Endothelial cell of umbilical vein (primary cell): ENCODE measurements around the gene HAUS5. TPM values are rescaled to one million over a fixed set of nuclear protein-coding genes. Genes with fewer than 3 reads are reported as not detected.

Experiments used
- BruUV-seq: library from RNA; stranded (reverse); fragments of 400-500 nt; replicated peaks from 2 replicates; lab custom pipeline; 2021; lab: Mats Ljungman, UMichigan
- CTCF ChIA-PET: fragments of 300-600, 350-600 bp; sonication (Branson Sonifier 250); formaldehyde crosslinking; loops from one replicate; lab custom pipeline; 2021; ENCODE audit warnings: antibody characterized with exemption, inconsistent platforms; lab: Charles Lee
- POLR2A ChIA-PET: fragments of 300-600, 350-600 bp; sonication (Branson Sonifier 250); formaldehyde crosslinking; loops from one replicate; lab custom pipeline; 2021; ENCODE audit warnings: antibody characterized with exemption, inconsistent platforms; lab: Charles Lee
- DNase-seq: peaks from one replicate; pipeline ENCODE4 v3.0.0-alpha.2; 2011; ENCODE audit warnings: low read depth, low spot score
- FAIRE-seq: peaks from 2 replicates; lab custom pipeline; 2011; peaks lifted over from hg19 to GRCh38; lab: Jason Lieb, UNC
- H2AFZ ChIP-seq: 2 replicates; pipeline ENCODE4 v1.6.0; 2012; ENCODE audit warnings: low read depth, low read length, control low read depth, inconsistent platforms
- H3K27ac ChIP-seq: 2 replicates; pipeline ENCODE4 v1.5.1; 2011; ENCODE audit warnings: low read depth, mild to moderate bottlenecking, control low read depth, low read length, moderate library complexity; ENCODE audit not compliant: insufficient read depth
- H3K27me3 ChIP-seq, 2 experiments: 2 replicates each; pipeline versions ENCODE4 v1.6.0 to v1.6.1; 2011; ENCODE audit warnings: low read length in 2 of 2, mixed read lengths in 1 of 2; ENCODE audit not compliant: control insufficient read depth in 2 of 2, insufficient read depth in 2 of 2
- H3K36me3 ChIP-seq, 2 experiments: 2 replicates in 1 of 2; 3 replicates in 1 of 2; pipeline ENCODE4 v1.5.1; 2011; ENCODE audit warnings: low read length in 2 of 2, mild to moderate bottlenecking in 1 of 2, moderate library complexity in 1 of 2; ENCODE audit not compliant: control insufficient read depth in 2 of 2, insufficient read depth in 2 of 2; ENCODE audit errors: extremely low read depth in 1 of 2
- H3K4me1 ChIP-seq: 3 replicates; pipeline ENCODE4 v1.5.1; 2011; ENCODE audit warnings: mild to moderate bottlenecking, low read length; ENCODE audit not compliant: control insufficient read depth, insufficient read depth; ENCODE audit errors: extremely low read depth
- H3K4me2 ChIP-seq: 2 replicates; pipeline ENCODE4 v1.6.1; 2011; ENCODE audit warnings: low read length, control low read depth, mixed read lengths; ENCODE audit not compliant: insufficient read depth
- H3K4me3 ChIP-seq, 3 experiments: fragments of 200-600 bp in 1 of 3; sonication (generic), shearing (Covaris generic) in 1 of 3; replicated peaks in 1 of 3; 2 replicates each; pipeline ENCODE4 v1.5.1; 2011 to 2016; ENCODE audit warnings: control low read depth in 3 of 3, low read length in 3 of 3, mild to moderate bottlenecking in 2 of 3, inconsistent platforms in 1 of 3, low read depth in 1 of 3, moderate library complexity in 1 of 3; ENCODE audit not compliant: insufficient read depth in 1 of 3
- H3K79me2 ChIP-seq: 2 replicates; pipeline ENCODE4 v1.6.0; 2012; ENCODE audit warnings: low read length, inconsistent platforms; ENCODE audit not compliant: control insufficient read depth, insufficient read depth
- H3K9ac ChIP-seq: replicated peaks from 2 replicates; pipeline ENCODE3; 2011; ENCODE audit warnings: low read length, control low read depth; ENCODE audit not compliant: insufficient read depth; ENCODE audit errors: extremely low read depth
- H3K9me1 ChIP-seq: replicated peaks from 3 replicates; pipeline ENCODE4 v1.6.0; 2011; ENCODE audit warnings: mild to moderate bottlenecking, low read length; ENCODE audit not compliant: control insufficient read depth, insufficient read depth; ENCODE audit errors: extremely low read depth
- H3K9me3 ChIP-seq: replicated peaks from 2 replicates; pipeline ENCODE4 v1.5.1; 2012; ENCODE audit warnings: low read length, inconsistent platforms; ENCODE audit not compliant: control insufficient read depth, insufficient read depth
- H4K20me1 ChIP-seq: replicated peaks from 2 replicates; pipeline ENCODE3; 2011; ENCODE audit warnings: mild to moderate bottlenecking, low read length; ENCODE audit not compliant: control insufficient read depth, insufficient read depth; ENCODE audit errors: extremely low read depth
- CTCF ChIP-seq, 2 donors: IDR thresholded peaks; 1 replicate in 1 of 2; 2 replicates in 1 of 2; pipeline ENCODE4 v1.5.1; 2011; ENCODE audit warnings: low read length in 2 of 2, mild to moderate bottlenecking in 2 of 2, moderate library complexity in 2 of 2, control low read depth in 1 of 2, inconsistent platforms in 1 of 2, low read depth in 1 of 2; ENCODE audit not compliant: insufficient read depth in 1 of 2; ENCODE audit errors: extremely low read depth in 1 of 2
- EZH2 ChIP-seq: IDR thresholded peaks from 2 replicates; pipeline ENCODE4 v1.6.1; 2012; ENCODE audit warnings: borderline replicate concordance, low read depth, mild to moderate bottlenecking, moderate library complexity, low read length, inconsistent platforms; ENCODE audit not compliant: severe bottlenecking
- FOS ChIP-seq: IDR thresholded peaks from 2 replicates; pipeline ENCODE4 v1.6.1; 2011; ENCODE audit warnings: mild to moderate bottlenecking, low read length, moderate library complexity, borderline replicate concordance; ENCODE audit not compliant: insufficient read depth
- GATA2 ChIP-seq: IDR thresholded peaks from 2 replicates; pipeline ENCODE4 v1.7.0; 2011; ENCODE audit warnings: low read depth, mild to moderate bottlenecking, moderate library complexity, mixed read lengths, low read length; ENCODE audit not compliant: insufficient read length, insufficient read depth
- JUN ChIP-seq: IDR thresholded peaks from 2 replicates; pipeline ENCODE4 v1.6.1; 2011; ENCODE audit warnings: borderline replicate concordance, low read depth; ENCODE audit not compliant: insufficient read length, insufficient read depth
- MAX ChIP-seq: IDR thresholded peaks from 2 replicates; pipeline ENCODE4 v1.6.1; 2011; ENCODE audit not compliant: insufficient read depth, insufficient read length
- MYC ChIP-seq: IDR thresholded peaks from one replicate; pipeline ENCODE4 v1.6.1; 2011; ENCODE audit warnings: mild to moderate bottlenecking, low read depth, low read length
- POLR2A ChIP-seq: IDR thresholded peaks from 2 replicates; pipeline ENCODE4 v1.6.1; 2012; ENCODE audit warnings: low read depth, mild to moderate bottlenecking, control low read depth, low read length
- POLR2AphosphoS5 ChIP-seq: IDR thresholded peaks from 2 replicates; pipeline ENCODE4 v1.6.1; 2012; ENCODE audit warnings: low read depth, mild to moderate bottlenecking, control low read depth, low read length, moderate library complexity; ENCODE audit not compliant: insufficient read depth
- dilution Hi-C: fragments of 300-500 bp; cut with MboI; formaldehyde crosslinking; loops from one replicate; pipeline ENCODE4 v1.15.0; 2019; ENCODE audit warnings: low sequenced_read_pairs; ENCODE audit not compliant: extremely low pct_ligation_motif_present
- intact Hi-C: fragments of 100-400 bp; cut with micrococcal nuclease; formaldehyde crosslinking; loops from one replicate; pipeline ENCODE4 v1.10.0; 2022
- polyA plus RNA-seq, 4 experiments: library from polyadenylated mRNA; depleted of rRNA in 3 of 4; stranded (reverse) in 3 of 4; unstranded in 1 of 4; fragments of >200 nt; gene quantifications; 2 replicates each; pipeline versions ENCODE4 v1.2.1 to v1.2.3, GENCODE V29; 2011 to 2012; ENCODE audit warnings: missing spikeins in 1 of 4
- total RNA-seq: library from RNA; stranded (reverse); gene quantifications from 2 replicates; pipeline ENCODE4 v1.2.3, GENCODE V29; 2021

HAUS5 gene
- total and polyA plus RNA-seq, 2 donors (not counting 3 experiments of a cell fraction or from before 2014, with no cell fraction given): 8.9 to 19.0 TPM

- H3K79me2 ChIP-seq: no peaks in the 10 kb centered on the region
- dilution Hi-C loops: no loop called here
- FAIRE-seq (no peak), DNase-seq (no peak)
- no peaks in the 10 kb centered on the region for H4K20me1 ChIP-seq
- H3K4me2 ChIP-seq: no peak within 1 kb of the TSS
- H3K9me3 ChIP-seq: no peaks in the 10 kb centered on the region
- no peak within 1 kb of the TSS for H3K4me3 ChIP-seq
- H2AFZ ChIP-seq: no peak within 1 kb of the TSS
- H3K4me1 ChIP-seq: no peaks in the 10 kb centered on the region
- POLR2A ChIA-PET: no interaction called here
- no peak within 1 kb of the TSS for H3K27ac ChIP-seq
- intact Hi-C loops: no loop called here
- H3K9ac ChIP-seq: no peak within 1 kb of the TSS
- peaks cover 0 to 1% of the 10 kb centered on the region in 2 experiments for H3K27me3 ChIP-seq
- no TSS peak for BruUV-seq
- no peaks in the 10 kb centered on the region for H3K9me1 ChIP-seq
- peaks cover 0 to under 1% of the 10 kb centered on the region in 2 experiments for H3K36me3 ChIP-seq
- TF ChIP-seq JUN (no peak), MYC (no peak), POLR2A (no peak), POLR2AphosphoS5 (no peak)
- CTCF ChIA-PET: no interaction called here
Measured at GRCh38 chr19:35666251-35666913, 53.8 kb downstream of the HAUS5 start, which contains the start of gene UPK1A. Gene UPK1A, plus strand, starts transcription at chr19:35666517. Its CDS starts 296 bp downstream, at chr19:35666813.

- BruUV-seq: no TSS peak
- H3K79me2 ChIP-seq: no peaks in the 10 kb centered on the region
- peaks cover 2 to 3% of the 10 kb centered on the region in 2 experiments for H3K27me3 ChIP-seq
- DNase-seq: no peak
- ChIA-PET CTCF (no interaction called here), POLR2A (no interaction called here)
- H3K9ac ChIP-seq: no peak overlapping the region
- H3K4me1 ChIP-seq: no peaks in the 10 kb centered on the region
- H2AFZ ChIP-seq: no peak overlapping the region
- H3K4me2 ChIP-seq: no peak overlapping the region
- no peaks in the 10 kb centered on the region for H3K36me3 ChIP-seq
- no peak overlapping the region for H3K4me3 ChIP-seq
- H4K20me1 ChIP-seq: no peaks in the 10 kb centered on the region
- H3K9me1 ChIP-seq: no peaks in the 10 kb centered on the region
- intact Hi-C loops: no loop called here
- TF ChIP-seq GATA2 (no peak), POLR2AphosphoS5 (no peak), CTCF (IDR thresholded peaks at IDR 0.05; ENCODE audit: extremely low read depth in 1 of 2, insufficient read depth in 1 of 2, low read depth in 1 of 2, low read length in 2 of 2) (no peak), MYC (no peak), FOS (no peak), POLR2A (no peak), EZH2 (no peak), MAX (no peak), JUN (no peak)
- H3K27ac ChIP-seq: no peak overlapping the region
- FAIRE-seq: no peak
- dilution Hi-C loops: no loop called here
- no peaks in the 10 kb centered on the region for H3K9me3 ChIP-seq
Measured at GRCh38 chr19:35669566-35669965, 57.0 kb downstream of the HAUS5 start.
